Stimulated activated CD8-positive, alpha-beta memory T cell treated with anti-CD3 and anti-CD28 coated beads, Interleukin-12 subunit alpha, Interleukin-12 subunit beta, amount 100 ng/mL, for 24 hours (primary cell): Measurements from ENCODE around the gene IL1A.

Experiments
- DNase-seq: peaks from one replicate; pipeline ENCODE4 v3.0.0-alpha.2; 2020; ENCODE audit errors: extremely low read depth

IL1A gene

GRCh38 chr2:112792419-112792818, 8.1 kb upstream of the IL1A start:
- DNase-seq = no peak

- no peak for DNase-seq
Measured at GRCh38 chr2:112791693-112792230, 7.5 kb upstream of the IL1A start.

- DNase-seq = no peak
Measured at GRCh38 chr2:112791019-112791418, 6.7 kb upstream of the IL1A start.

- DNase-seq = no peak
Measured at GRCh38 chr2:112790305-112790704, 6.0 kb upstream of the IL1A start.

GRCh38 chr2:112789186-112789585, 4.9 kb upstream of the IL1A start:
- DNase-seq = no peak

GRCh38 chr2:112788653-112789052, 4.4 kb upstream of the IL1A start:
- no peak for DNase-seq

GRCh38 chr2:112787729-112788393, 3.6 kb upstream of the IL1A start:
- DNase-seq = no peak

- no peak for DNase-seq
Measured at GRCh38 chr2:112787294-112787693, 3.0 kb upstream of the IL1A start.

- DNase-seq = no peak
Measured at GRCh38 chr2:112783187-112783714, 1.0 kb downstream of the IL1A start.

- DNase-seq = no peak
Measured at GRCh38 chr2:112782234-112782799, 2.0 kb downstream of the IL1A start.

- no peak for DNase-seq
Measured at GRCh38 chr2:112779598-112779997, 4.7 kb downstream of the IL1A start.

- no peak for DNase-seq
Measured at GRCh38 chr2:112777036-112777435, 7.3 kb downstream of the IL1A start.

- DNase-seq = no peak
Measured at GRCh38 chr2:112776113-112776512, 8.2 kb downstream of the IL1A start.

- DNase-seq = no peak
Measured at GRCh38 chr2:112774536-112775285, 9.6 kb downstream of the IL1A start.

GRCh38 chr2:112773556-112773955, 10.7 kb downstream of the IL1A start:
- no peak for DNase-seq

GRCh38 chr2:112772911-112773475, 11.3 kb downstream of the IL1A start:
- DNase-seq = no peak

GRCh38 chr2:112772322-112772721, 12.0 kb downstream of the IL1A start:
- no peak for DNase-seq

GRCh38 chr2:112768432-112768831, 15.9 kb downstream of the IL1A start:
- no peak for DNase-seq

- no peak for DNase-seq
Measured at GRCh38 chr2:112767693-112768330, 16.5 kb downstream of the IL1A start.

GRCh38 chr2:112765251-112765650, 19.0 kb downstream of the IL1A start:
- no peak for DNase-seq
